Measurements from ENCODE around the gene KLHL6.

DNA sequence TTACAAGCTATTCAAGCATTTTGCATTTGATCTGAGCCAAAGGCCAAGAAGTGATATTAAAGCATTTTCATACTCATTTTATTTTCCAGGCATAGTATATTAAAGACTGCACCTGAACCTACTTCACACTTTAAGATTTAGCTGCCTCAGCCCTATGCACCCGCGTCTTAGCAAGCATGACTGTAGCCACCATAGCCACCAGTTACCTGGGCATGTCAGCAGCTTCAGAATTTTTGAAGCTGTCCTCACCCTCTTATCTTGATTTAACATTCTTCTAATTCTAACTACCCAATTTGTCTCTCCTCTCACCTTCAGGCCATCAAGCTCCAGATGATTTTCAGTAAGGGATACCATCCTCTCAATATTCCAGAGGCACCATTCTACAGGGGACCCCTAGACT lies 39.1 kb upstream of the KLHL6 start:
- TF ChIP-seq, protein P1, sequence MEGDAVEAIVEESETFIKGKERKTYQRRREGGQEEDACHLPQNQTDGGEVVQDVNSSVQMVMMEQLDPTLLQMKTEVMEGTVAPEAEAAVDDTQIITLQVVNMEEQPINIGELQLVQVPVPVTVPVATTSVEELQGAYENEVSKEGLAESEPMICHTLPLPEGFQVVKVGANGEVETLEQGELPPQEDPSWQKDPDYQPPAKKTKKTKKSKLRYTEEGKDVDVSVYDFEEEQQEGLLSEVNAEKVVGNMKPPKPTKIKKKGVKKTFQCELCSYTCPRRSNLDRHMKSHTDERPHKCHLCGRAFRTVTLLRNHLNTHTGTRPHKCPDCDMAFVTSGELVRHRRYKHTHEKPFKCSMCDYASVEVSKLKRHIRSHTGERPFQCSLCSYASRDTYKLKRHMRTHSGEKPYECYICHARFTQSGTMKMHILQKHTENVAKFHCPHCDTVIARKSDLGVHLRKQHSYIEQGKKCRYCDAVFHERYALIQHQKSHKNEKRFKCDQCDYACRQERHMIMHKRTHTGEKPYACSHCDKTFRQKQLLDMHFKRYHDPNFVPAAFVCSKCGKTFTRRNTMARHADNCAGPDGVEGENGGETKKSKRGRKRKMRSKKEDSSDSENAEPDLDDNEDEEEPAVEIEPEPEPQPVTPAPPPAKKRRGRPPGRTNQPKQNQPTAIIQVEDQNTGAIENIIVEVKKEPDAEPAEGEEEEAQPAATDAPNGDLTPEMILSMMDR (IDR thresholded peaks at IDR 0.05; ENCODE audit: low read length) = no peak
- TF ChIP-seq EZH2 (optimal IDR thresholded peaks at IDR 0.05; ENCODE audit: low read depth, low read length) = no peak
